Measurements from ENCODE around the gene TPCN2. TPM values are rescaled to one million over a fixed set of nuclear protein-coding genes. Genes with fewer than 3 reads are reported as not detected.

The TPCN2 gene
- total and polyA plus RNA-seq, 9 of the 15 experiments (the other 6 are each of a cell fraction or from before 2014, with no cell fraction given), result 0.66 to 10.2 (median 4.6) TPM

DNA sequence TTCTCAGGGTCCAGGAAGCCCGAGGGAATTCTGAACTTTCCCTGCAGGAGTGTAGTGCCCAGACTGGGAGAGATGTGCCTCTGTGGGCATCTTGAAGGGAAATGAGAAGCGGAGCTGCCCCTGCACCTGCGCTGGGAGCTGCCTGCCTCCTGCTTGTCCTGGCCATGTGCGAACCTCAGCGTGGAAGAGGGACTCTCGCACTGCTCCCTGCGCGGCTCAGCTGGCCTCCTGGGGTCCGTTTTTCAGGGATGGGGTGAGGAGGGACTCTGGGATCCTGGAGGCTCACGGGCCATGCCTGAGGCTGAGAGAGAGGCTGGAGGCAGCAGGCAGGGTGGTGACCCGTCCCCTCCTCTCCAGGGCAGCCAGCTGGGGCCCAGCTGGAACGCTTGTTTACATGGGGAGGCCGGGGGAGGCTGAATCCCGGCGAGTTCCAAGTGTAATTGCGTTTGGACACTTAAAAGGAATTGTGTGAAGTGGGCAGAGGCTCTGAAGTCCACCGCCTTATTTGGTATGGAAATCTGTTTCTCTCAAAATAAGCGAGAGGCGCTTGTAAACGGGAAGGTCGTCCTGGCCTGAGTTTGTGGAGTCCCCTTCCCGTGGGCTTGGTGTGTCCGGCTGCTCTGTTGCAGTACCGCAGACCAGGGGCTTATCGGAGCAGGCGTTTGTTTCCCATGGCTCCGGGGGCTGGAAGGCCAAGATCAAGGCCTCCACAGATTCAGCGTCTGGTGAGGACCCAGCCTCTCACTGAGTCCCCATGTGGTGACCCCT lies 34.5 kb upstream of the TPCN2 start:
- no peak overlapping the region for H3K4me2 ChIP-seq (ENCODE audit: insufficient read depth, low read length)
- H3K27ac ChIP-seq (ENCODE audit: extremely low read depth, low read depth, low read length), result no peak overlapping the region
- H3K4me3 ChIP-seq, result no peak overlapping the region
- peaks cover 0 to 40% of the 10 kb centered on the region in 2 experiments; a peak in 3 of 5 replicates for H3K4me1 ChIP-seq (replicated peaks in 1 of 2; ENCODE audit: control insufficient read depth in 2 of 2, insufficient read depth in 2 of 2, low read length in 2 of 2)
- DNase-seq (ENCODE audit: extremely low read depth in 1 of 4, low spot score in 3 of 4) (no peak), ATAC-seq (no peak), FAIRE-seq (no peak)
- H4K20me1 ChIP-seq (replicated peaks; ENCODE audit: control insufficient read depth, insufficient read depth, low read length), result peaks cover 23% of the 10 kb centered on the region
- H3K79me2 ChIP-seq (ENCODE audit: control insufficient read depth, insufficient read depth, low read length), result no peaks in the 10 kb centered on the region
- H3K9me3 ChIP-seq (replicated peaks; ENCODE audit: control insufficient read depth, insufficient read depth, low read depth, low read length), result no peaks in the 10 kb centered on the region
- intact Hi-C loops (cut with micrococcal nuclease), result no loop called here
- peak overlapping the region in 1 of 2 experiments; percentile 17; a peak in 1 of 4 replicates for H3K9ac ChIP-seq (ENCODE audit: insufficient read depth in 1 of 2, low read depth in 2 of 2, low read length in 2 of 2)
- no peaks in the 10 kb centered on the region for H3K36me3 ChIP-seq (ENCODE audit: control insufficient read depth, insufficient read depth, low read length)
- peaks cover 14 to 80% of the 10 kb centered on the region in 2 experiments; a peak in 4 of 5 replicates for H3K27me3 ChIP-seq (ENCODE audit: control insufficient read depth in 2 of 2, insufficient read depth in 2 of 2, low read length in 2 of 2)
- in situ Hi-C loops (cut with MboI), result no loop called here
- POLR2A ChIA-PET, result no interaction called here
- no peaks in the 10 kb centered on the region for H3K9me1 ChIP-seq (ENCODE audit: control insufficient read depth, insufficient read depth, low read length)
- 5% methylated on average over 24 of the region's 28 CpGs for WGBS (ENCODE audit: insufficient coverage, low coverage, missing lambda C conversion rate)
- CTCF ChIA-PET (ENCODE audit: low intra/inter-chr PET ratio), result no interaction called here
- TF ChIP-seq, protein P1, sequence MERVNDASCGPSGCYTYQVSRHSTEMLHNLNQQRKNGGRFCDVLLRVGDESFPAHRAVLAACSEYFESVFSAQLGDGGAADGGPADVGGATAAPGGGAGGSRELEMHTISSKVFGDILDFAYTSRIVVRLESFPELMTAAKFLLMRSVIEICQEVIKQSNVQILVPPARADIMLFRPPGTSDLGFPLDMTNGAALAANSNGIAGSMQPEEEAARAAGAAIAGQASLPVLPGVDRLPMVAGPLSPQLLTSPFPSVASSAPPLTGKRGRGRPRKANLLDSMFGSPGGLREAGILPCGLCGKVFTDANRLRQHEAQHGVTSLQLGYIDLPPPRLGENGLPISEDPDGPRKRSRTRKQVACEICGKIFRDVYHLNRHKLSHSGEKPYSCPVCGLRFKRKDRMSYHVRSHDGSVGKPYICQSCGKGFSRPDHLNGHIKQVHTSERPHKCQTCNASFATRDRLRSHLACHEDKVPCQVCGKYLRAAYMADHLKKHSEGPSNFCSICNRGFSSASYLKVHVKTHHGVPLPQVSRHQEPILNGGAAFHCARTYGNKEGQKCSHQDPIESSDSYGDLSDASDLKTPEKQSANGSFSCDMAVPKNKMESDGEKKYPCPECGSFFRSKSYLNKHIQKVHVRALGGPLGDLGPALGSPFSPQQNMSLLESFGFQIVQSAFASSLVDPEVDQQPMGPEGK (CRISPR knock-in tag; IDR thresholded peaks at IDR 0.05; ENCODE audit: borderline replicate concordance), result no peak
- TF ChIP-seq RAD51 (IDR thresholded peaks at IDR 0.05; ENCODE audit: borderline replicate concordance, low read depth), result no peak
- H2AFZ ChIP-seq (ENCODE audit: low read depth, low read length), result no peak overlapping the region
- BruUV-seq (replicated peaks), result no TSS peak

Measured in K562 (cell line).